Lower lobe of right lung (tissue), 2 donors: Measurements from ENCODE around the gene ACTL8. TPM values are rescaled to one million over a fixed set of nuclear protein-coding genes. Genes with fewer than 3 reads are reported as not detected.

Experiments used
- ATAC-seq, 2 donors: fragments of 200-7000 bp; cut with Tn5 transposase; one replicate each; pipeline ENCODE4 v1.9.1; 2020 to 2022; ENCODE audit warnings: mild to moderate bottlenecking in 2 of 2, moderate library complexity in 2 of 2
- DNase-seq: peaks from one replicate; pipeline ENCODE4 v3.0.0-alpha.2; 2020
- H3K27ac ChIP-seq: fragments of 200-600 bp; one replicate; pipeline ENCODE4 v1.8.0; 2022
- H3K27me3 ChIP-seq: fragments of 200-600 bp; one replicate; pipeline ENCODE4 v1.8.0; 2022; ENCODE audit warnings: low read depth
- H3K36me3 ChIP-seq: fragments of 200-600 bp; one replicate; pipeline ENCODE4 v1.8.0; 2022; ENCODE audit warnings: mild to moderate bottlenecking
- H3K4me1 ChIP-seq: fragments of 200-600 bp; one replicate; pipeline ENCODE4 v1.8.0; 2022
- H3K4me3 ChIP-seq: fragments of 200-600 bp; one replicate; pipeline ENCODE4 v1.8.0; 2022; ENCODE audit warnings: mild to moderate bottlenecking
- H3K9me3 ChIP-seq: fragments of 200-600 bp; one replicate; pipeline ENCODE4 v1.8.0; 2022
- intact Hi-C: fragments of 100-400 bp; cut with DNase I; formaldehyde crosslinking; loops from one replicate; pipeline ENCODE4 v1.11.0; 2022
- total RNA-seq: library from RNA; stranded (reverse); fragmentation: NEBNext Ultra II Directional; extraction: Animal tissue kit (Norgen Biotek cat#: 25700); gene quantifications from one replicate; pipeline ENCODE4 v1.2.1, GENCODE V29; 2021
- TF ChIP-seq, protein P1 (sequence below): fragments of 200-600 bp; IDR thresholded peaks from one replicate; pipeline ENCODE4 v1.8.0; 2022; ENCODE audit warnings: antibody characterized with exemption, mild to moderate bottlenecking
- donor health status: DM: no; HTN: yes; CAD: no; lungs with severe emphysema.

The ACTL8 gene
- total RNA-seq, 1 donor from 2014 or later: not detected

DNA sequence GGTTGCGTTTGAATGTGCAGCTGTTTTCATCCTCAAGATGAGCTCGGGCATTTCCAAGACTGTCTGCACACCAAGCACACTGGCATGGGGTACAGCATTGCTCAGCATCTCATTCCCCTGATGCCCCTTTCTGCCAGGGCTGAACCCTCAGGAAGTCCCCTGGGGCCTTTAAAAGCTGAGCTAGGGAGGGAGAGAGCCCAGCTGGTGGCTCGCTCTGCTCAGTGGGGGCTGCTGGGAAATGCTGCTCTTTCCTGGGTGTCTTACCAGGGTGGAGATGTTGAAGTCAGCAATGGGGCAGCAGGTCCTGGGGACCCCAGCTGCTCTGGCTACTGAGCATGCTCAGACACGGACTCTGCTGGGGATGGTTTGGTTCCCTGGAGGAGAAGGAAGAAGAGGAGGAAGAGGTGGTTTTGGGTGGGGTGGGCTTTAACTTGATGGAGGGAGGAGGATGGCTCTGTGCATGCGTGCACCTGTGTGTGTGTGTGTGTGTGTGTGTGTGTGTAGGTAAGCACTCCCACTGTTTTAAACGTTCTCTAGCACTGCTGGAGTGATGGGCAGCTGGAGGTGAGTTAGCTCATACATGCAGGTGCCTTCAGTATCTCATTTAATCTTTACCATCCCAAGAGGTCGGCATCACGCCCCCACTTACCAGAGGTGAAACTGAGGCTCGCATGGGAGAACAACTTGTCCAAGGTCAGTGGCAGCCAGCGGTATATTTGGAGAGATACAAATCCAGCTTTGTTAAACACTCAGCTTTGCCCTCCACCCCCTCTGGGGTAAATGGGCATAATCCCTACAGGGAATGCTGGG, 40.9 kb downstream of the ACTL8 start:
- DNase-seq (no peak), ATAC-seq (no peak)
- no peaks in the 10 kb centered on the region for H3K4me1 ChIP-seq
- H3K4me3 ChIP-seq: no peak overlapping the region
- no peak overlapping the region for H3K27ac ChIP-seq
- TF ChIP-seq, protein P1, sequence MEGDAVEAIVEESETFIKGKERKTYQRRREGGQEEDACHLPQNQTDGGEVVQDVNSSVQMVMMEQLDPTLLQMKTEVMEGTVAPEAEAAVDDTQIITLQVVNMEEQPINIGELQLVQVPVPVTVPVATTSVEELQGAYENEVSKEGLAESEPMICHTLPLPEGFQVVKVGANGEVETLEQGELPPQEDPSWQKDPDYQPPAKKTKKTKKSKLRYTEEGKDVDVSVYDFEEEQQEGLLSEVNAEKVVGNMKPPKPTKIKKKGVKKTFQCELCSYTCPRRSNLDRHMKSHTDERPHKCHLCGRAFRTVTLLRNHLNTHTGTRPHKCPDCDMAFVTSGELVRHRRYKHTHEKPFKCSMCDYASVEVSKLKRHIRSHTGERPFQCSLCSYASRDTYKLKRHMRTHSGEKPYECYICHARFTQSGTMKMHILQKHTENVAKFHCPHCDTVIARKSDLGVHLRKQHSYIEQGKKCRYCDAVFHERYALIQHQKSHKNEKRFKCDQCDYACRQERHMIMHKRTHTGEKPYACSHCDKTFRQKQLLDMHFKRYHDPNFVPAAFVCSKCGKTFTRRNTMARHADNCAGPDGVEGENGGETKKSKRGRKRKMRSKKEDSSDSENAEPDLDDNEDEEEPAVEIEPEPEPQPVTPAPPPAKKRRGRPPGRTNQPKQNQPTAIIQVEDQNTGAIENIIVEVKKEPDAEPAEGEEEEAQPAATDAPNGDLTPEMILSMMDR: no peak
- no peaks in the 10 kb centered on the region for H3K36me3 ChIP-seq
- H3K27me3 ChIP-seq: peaks cover 12% of the 10 kb centered on the region
- no peaks in the 10 kb centered on the region for H3K9me3 ChIP-seq
- intact Hi-C loops: no loop called here

DNA sequence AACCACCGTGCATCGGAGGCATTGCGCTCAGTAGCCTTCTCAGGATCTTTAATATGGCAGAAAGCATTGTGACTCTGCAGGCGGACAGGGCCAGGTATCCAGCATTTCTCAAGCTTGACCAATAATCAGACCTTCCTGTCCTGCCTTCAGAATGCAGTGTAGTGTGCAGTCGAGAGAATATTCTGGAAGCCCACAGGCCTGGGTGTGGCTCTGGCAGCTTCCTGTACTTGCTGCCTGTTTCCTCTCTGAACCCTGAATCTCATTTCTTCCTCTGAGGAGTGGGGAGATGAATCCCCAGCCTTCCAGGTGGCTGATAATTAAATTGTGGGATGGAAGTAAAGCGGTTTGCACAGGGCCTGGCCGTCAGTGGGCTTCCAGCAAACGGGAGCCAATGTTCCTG, 42.3 kb downstream of the ACTL8 start:
- H3K9me3 ChIP-seq: no peaks in the 10 kb centered on the region
- no peak overlapping the region for H3K4me3 ChIP-seq
- TF ChIP-seq, protein P1: no peak
- ATAC-seq (no peak), DNase-seq (no peak)
- peaks cover 12% of the 10 kb centered on the region for H3K27me3 ChIP-seq
- no peak overlapping the region for H3K27ac ChIP-seq
- H3K36me3 ChIP-seq: no peaks in the 10 kb centered on the region
- intact Hi-C loops: no loop called here
- H3K4me1 ChIP-seq: no peaks in the 10 kb centered on the region

DNA sequence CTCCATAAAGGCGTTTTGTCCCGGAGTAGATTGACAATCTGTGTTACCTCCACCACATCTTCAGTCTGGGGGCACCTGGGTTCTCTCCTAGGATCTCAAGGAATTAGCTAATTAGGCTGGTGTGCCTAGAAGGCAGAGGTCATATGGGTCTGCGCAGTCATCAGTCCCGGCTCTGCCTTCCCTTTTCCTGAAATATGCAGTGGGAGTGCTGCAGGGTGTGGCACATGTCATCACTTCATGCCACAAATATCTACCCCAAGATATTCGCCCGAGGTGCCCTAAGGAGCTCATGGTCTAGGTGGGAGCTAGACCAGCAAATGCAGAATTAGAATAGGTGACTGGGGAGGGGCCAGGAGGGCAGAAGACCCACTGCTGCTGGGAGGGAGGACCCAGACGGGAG, 42.9 kb downstream of the ACTL8 start:
- Histone ChIP-seq H3K36me3 (no peaks in the 10 kb centered on the region), H3K4me1 (no peaks in the 10 kb centered on the region), H3K27ac (no peak overlapping the region), H3K27me3 (peaks cover 12% of the 10 kb centered on the region), H3K9me3 (no peaks in the 10 kb centered on the region), H3K4me3 (no peak overlapping the region)
- no peak for DNase-seq
- TF ChIP-seq, protein P1: no peak
- ATAC-seq: no peak
- intact Hi-C loops: no loop called here

DNA sequence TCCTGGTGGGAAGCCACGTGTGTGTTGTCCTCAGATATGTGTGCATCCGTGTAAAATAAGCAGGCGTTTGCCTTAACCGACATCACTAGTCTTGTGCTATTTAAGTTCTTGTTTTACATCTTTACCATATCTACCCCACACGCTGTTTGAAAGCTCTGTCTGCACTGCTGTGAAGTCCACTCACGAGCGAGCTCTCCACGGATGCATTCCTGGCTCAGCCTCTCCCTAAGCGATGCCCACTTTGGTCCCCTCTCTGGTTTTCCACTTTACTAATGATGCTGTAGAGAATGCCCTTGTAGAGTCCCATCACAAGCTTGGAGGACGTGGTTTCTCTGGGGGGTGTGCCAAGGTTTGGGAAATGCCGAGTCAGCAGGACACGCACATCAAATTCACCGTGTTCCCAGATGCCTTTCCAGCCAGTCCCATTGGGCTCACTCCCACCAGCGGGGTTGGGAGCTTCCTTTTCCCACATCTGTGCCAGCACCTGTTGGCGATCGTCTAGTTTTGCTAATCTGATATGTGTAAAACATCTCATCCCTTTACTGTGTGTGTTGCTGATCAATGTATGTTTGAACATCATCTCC, 43.8 kb downstream of the ACTL8 start:
- ATAC-seq (no peak), DNase-seq (no peak)
- intact Hi-C loops: no loop called here
- Histone ChIP-seq H3K4me1 (no peaks in the 10 kb centered on the region), H3K27ac (no peak overlapping the region), H3K4me3 (no peak overlapping the region), H3K9me3 (no peaks in the 10 kb centered on the region), H3K36me3 (no peaks in the 10 kb centered on the region), H3K27me3 (peaks cover 17% of the 10 kb centered on the region)
- TF ChIP-seq, protein P1: no peak

DNA sequence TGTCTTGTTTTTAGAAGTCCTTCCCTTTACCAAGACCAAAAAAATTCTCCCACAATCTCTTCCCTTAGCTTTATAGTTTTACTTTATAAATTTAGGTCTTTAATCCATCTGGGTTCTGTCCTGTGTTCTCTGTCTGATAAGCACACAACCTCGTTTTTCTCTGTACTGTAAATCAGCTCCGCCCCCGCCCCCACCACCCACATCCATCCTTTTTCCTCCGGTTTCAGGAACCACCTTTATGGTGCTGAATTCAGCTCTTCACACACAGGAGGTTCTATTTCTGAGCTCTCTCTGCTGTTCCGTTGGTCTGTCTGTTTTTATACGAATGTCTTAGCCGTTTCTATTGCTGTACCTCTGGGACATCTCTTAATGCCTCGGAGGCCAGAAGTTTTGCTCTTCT, 44.5 kb downstream of the ACTL8 start:
- Histone ChIP-seq H3K27me3 (peaks cover 17% of the 10 kb centered on the region), H3K4me1 (no peaks in the 10 kb centered on the region), H3K36me3 (no peaks in the 10 kb centered on the region), H3K27ac (no peak overlapping the region), H3K4me3 (no peak overlapping the region), H3K9me3 (no peaks in the 10 kb centered on the region)
- DNase-seq (no peak), ATAC-seq (no peak)
- TF ChIP-seq, protein P1: no peak
- intact Hi-C loops: no loop called here
